Astrocyte (in vitro differentiated cells and primary cell): Measurements from ENCODE around the gene HDAC11.

ENCODE experiments used
- CTCF ChIP-seq: IDR thresholded peaks from 2 replicates; pipeline ENCODE4 v1.5.1; 2011; ENCODE audit warnings: low read depth, mild to moderate bottlenecking, inconsistent platforms, low read length, moderate library complexity; ENCODE audit not compliant: insufficient read depth
- EZH2 ChIP-seq: IDR thresholded peaks from 2 replicates; pipeline ENCODE4 v1.6.1; 2012; ENCODE audit warnings: mild to moderate bottlenecking, low read length, inconsistent platforms; ENCODE audit not compliant: insufficient read depth

GRCh38 chr3:13544951-13545651 is 65.0 kb downstream of the HDAC11 start:
- TF ChIP-seq CTCF (no peak), EZH2 (no peak)
